Iris pigment epithelial cell (primary cell): ENCODE results near the gene EGFR.
A peak's percentile ranks its signal among the peaks of the same experiment; 100 is the strongest.

Experiments
- DNase-seq: peaks from one replicate; pipeline ENCODE4 v3.0.0-alpha.2; 2011; ENCODE audit warnings: low read depth

EGFR gene

GRCh38 chr7:55127622-55128081 is 108.8 kb downstream of the EGFR start:
- DNase-seq: peak; percentile 91

GRCh38 chr7:55128693-55129394 is 110.0 kb downstream of the EGFR start:
- DNase-seq: peak; percentile 56

GRCh38 chr7:55129541-55130394 is 111.0 kb downstream of the EGFR start:
- peak; percentile 83 for DNase-seq

GRCh38 chr7:55130395-55131141 is 111.8 kb downstream of the EGFR start:
- peak; percentile 95 for DNase-seq

- peak; percentile 20 for DNase-seq
These were observed 112.5 kb downstream of the EGFR start for GRCh38 chr7:55131142-55131929.

- DNase-seq: no peak
These were observed 113.7 kb downstream of the EGFR start for GRCh38 chr7:55132550-55132889.

- peak; percentile 100 for DNase-seq
These were observed 114.2 kb downstream of the EGFR start for GRCh38 chr7:55132890-55133551.

- DNase-seq: peak; percentile 99
These were observed 115.0 kb downstream of the EGFR start for GRCh38 chr7:55133630-55134358.

- no peak for DNase-seq
These were observed 115.5 kb downstream of the EGFR start for GRCh38 chr7:55134359-55134725.

- DNase-seq: no peak
These were observed 116.0 kb downstream of the EGFR start for GRCh38 chr7:55134786-55135185.

GRCh38 chr7:55135462-55135861 is 116.6 kb downstream of the EGFR start:
- no peak for DNase-seq

- no peak for DNase-seq
These were observed 119.8 kb downstream of the EGFR start for GRCh38 chr7:55138663-55139062.

- DNase-seq: peak; percentile 90
These were observed 121.6 kb downstream of the EGFR start for GRCh38 chr7:55140221-55140940.

- DNase-seq: no peak
These were observed 122.1 kb downstream of the EGFR start for GRCh38 chr7:55140941-55141278.

- DNase-seq: no peak
These were observed 124.2 kb downstream of the EGFR start for GRCh38 chr7:55142919-55143600.

GRCh38 chr7:55144333-55145317 is 125.8 kb downstream of the EGFR start:
- DNase-seq: no peak

GRCh38 chr7:55145606-55146005 is 126.8 kb downstream of the EGFR start:
- DNase-seq: no peak

GRCh38 chr7:55147101-55147500 is 128.3 kb downstream of the EGFR start:
- no peak for DNase-seq
